Testis (tissue), 3 donors: ENCODE measurements around the gene LACRT. TPM values are rescaled to one million over a fixed set of nuclear protein-coding genes. Genes with fewer than 3 reads are reported as not detected.

Experiments
- DNase-seq: peaks from one replicate; pipeline ENCODE4 v3.0.0-alpha.2; 2019
- H3K27ac ChIP-seq, 2 donors: fragments of 200-600 bp; sonication (generic); one replicate each; pipeline ENCODE4 v1.5.1; 2019
- H3K27me3 ChIP-seq: fragments of 200-600 bp; sonication (generic); one replicate; pipeline ENCODE4 v1.5.1; 2019
- H3K36me3 ChIP-seq: fragments of 200-600 bp; sonication (generic); one replicate; pipeline ENCODE4 v1.5.1; 2017; ENCODE audit warnings: low read depth; ENCODE audit errors: missing control alignments
- H3K4me1 ChIP-seq: fragments of 200-600 bp; sonication (generic); one replicate; pipeline ENCODE4 v1.5.1; 2019
- H3K4me3 ChIP-seq, 2 donors: fragments of 200-600 bp; sonication (generic); one replicate each; pipeline ENCODE4 v1.5.1; 2017 to 2019
- H3K9me3 ChIP-seq: fragments of 200-600 bp; sonication (generic); one replicate; pipeline ENCODE4 v1.5.1; 2017
- CTCF ChIP-seq, 3 experiments: fragments of 450-650 bp in 2 of 3; fragments of 200-600 bp in 1 of 3; sonication (generic) in 1 of 3; IDR thresholded peaks; one replicate each; pipeline ENCODE4 v1.5.1; 2016 to 2019; ENCODE audit warnings: antibody characterized with exemption in 3 of 3, mild to moderate bottlenecking in 2 of 3, moderate library complexity in 1 of 3
- POLR2A ChIP-seq: fragments of 450-650 bp; IDR thresholded peaks from one replicate; pipeline ENCODE4 v1.6.1; 2017; ENCODE audit warnings: antibody characterized with exemption, mild to moderate bottlenecking, moderate library complexity
- WGBS, 2 donors: methylation state at CpG; one replicate each; pipeline ENCODE4 v1.1.5; 2018; 5-methylcytosine and 5-hydroxymethylcytosine counted together
- intact Hi-C: fragments of 100-400 bp; cut with DNase I; formaldehyde crosslinking; loops from one replicate; pipeline ENCODE4 v1.15.1; 2023; ENCODE audit warnings: low total_unique reads
- polyA plus RNA-seq: library from polyadenylated mRNA; stranded (reverse); fragments of 350-450 nt; fragmentation: Illumina TruSeq; extraction: RNeasy Lipid Tissue Mini Kit (QIAGEN cat#74804); gene quantifications from one replicate; pipeline ENCODE4 v1.2.3, GENCODE V29; 2014; ENCODE audit warnings: low read depth, low replicate concordance; ENCODE audit not compliant: insufficient read depth
- total RNA-seq, 2 donors: library from RNA; depleted of rRNA; stranded (reverse); fragments of >200 nt; gene quantifications; one replicate each; pipeline ENCODE4 v1.2.3, GENCODE V29; 2016

Gene LACRT
- total and polyA plus RNA-seq, 3 donors from 2014 or later = not detected

DNA sequence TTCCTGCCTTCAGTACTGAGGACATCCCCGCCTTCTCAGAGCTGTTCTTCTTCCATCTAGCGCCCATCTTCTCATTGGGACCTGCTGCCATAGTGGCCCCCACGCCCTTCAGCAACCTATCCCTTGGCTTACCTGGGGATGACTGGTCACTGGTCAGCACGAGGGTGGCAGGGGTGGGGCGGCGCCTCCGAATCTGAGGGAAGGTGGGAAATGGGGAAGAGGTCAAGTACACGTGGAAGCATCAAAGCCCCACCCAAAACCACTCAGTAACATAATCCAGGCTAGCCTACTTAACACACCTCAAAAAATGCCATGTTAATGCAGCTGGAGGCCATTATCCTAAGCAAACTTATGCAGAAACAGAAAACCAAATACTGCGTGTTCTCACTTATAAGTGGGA is 50.6 kb downstream of the LACRT start:
- Histone ChIP-seq H3K4me3 (no peak overlapping the region), H3K9me3 (no peaks in the 10 kb centered on the region), H3K27me3 (no peaks in the 10 kb centered on the region), H3K4me1 (peaks cover 6% of the 10 kb centered on the region), H3K36me3 (no peaks in the 10 kb centered on the region), H3K27ac (no peak overlapping the region)
- TF ChIP-seq CTCF (IDR thresholded peaks at IDR 0.05) (no peak), POLR2A (no peak)
- DNase-seq = no peak
- intact Hi-C loops = no loop called here
- WGBS, 2 donors = 75 to 79% methylated on average over 8 to 9 of the region's 9 CpGs

- no peaks in the 10 kb centered on the region for H3K27me3 ChIP-seq
- H3K4me1 ChIP-seq = peaks cover 6% of the 10 kb centered on the region
- DNase-seq = no peak
- 63 to 67% methylated on average over 2 to 4 of the region's 4 CpGs for whole genome bisulfite sequencing, 2 donors
- no peak overlapping the region for H3K4me3 ChIP-seq
- no peak overlapping the region for H3K27ac ChIP-seq
- H3K9me3 ChIP-seq = no peaks in the 10 kb centered on the region
- intact Hi-C loops = no loop called here
- TF ChIP-seq CTCF (IDR thresholded peaks at IDR 0.05) (no peak), POLR2A (no peak)
- H3K36me3 ChIP-seq = no peaks in the 10 kb centered on the region
These were observed 51.0 kb downstream of the LACRT start for GRCh38 chr12:54583726-54584125.

DNA sequence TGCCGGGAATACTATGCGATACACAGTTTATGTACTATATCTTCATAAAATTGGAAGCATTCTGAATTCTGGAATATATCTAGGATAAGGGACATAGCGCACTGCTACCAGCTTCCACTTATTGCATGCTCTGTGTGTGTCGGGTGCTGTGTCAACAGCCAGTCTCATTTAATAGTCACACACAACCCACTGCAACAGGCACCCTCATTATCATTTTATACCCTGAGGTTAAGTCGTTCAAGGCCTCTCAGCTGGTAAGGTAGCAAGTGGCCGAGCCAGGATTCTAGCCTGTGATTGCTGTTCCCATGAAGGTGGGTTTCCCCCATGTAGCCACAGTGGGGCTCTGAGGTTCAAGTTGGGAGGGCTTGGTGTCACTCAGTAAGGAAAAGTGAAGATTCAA is 53.3 kb downstream of the LACRT start:
- no peaks in the 10 kb centered on the region for H3K4me1 ChIP-seq
- intact Hi-C loops = no loop called here
- 77 to 83% methylated on average over 6 of the region's 6 CpGs for WGBS, 2 donors
- H3K27me3 ChIP-seq = no peaks in the 10 kb centered on the region
- no peak overlapping the region for H3K27ac ChIP-seq
- H3K4me3 ChIP-seq = no peak overlapping the region
- no peak for TF ChIP-seq CTCF (IDR thresholded peaks at IDR 0.05)
- TF ChIP-seq POLR2A = no peak
- DNase-seq = no peak
- no peaks in the 10 kb centered on the region for H3K36me3 ChIP-seq
- H3K9me3 ChIP-seq = no peaks in the 10 kb centered on the region

Other genes with a start within 250 kb of the LACRT start
- gene ITGA5, start 215.6 kb downstream of the LACRT start, total RNA-seq = 10 to 100 TPM in 1 of 2 donors, 1 to 10 TPM in 1; 9.0 to 10.7 TPM
- gene ITGA5, start 215.6 kb downstream of the LACRT start, polyA plus RNA-seq = 16.3 TPM
- 100 to 1,000 TPM; 109 to 191 TPM for gene GTSF1, start 161.3 kb downstream of the LACRT start, total RNA-seq
- gene GTSF1, start 161.3 kb downstream of the LACRT start, polyA plus RNA-seq = 456 TPM
- 1 to 10 TPM; 4.0 to 5.0 TPM for gene NCKAP1L, start 137.1 kb downstream of the LACRT start, total RNA-seq
- 9.0 TPM for gene NCKAP1L, start 137.1 kb downstream of the LACRT start, polyA plus RNA-seq
- 1 to 10 TPM; 3.4 to 4.1 TPM for gene PDE1B, start 85.3 kb downstream of the LACRT start, total RNA-seq
- gene PDE1B, start 85.3 kb downstream of the LACRT start, polyA plus RNA-seq = 5.4 TPM
- 1 to 10 TPM; 6.1 to 6.9 TPM for gene PPP1R1A, start 46.2 kb downstream of the LACRT start, total RNA-seq
- 6.3 TPM for gene PPP1R1A, start 46.2 kb downstream of the LACRT start, polyA plus RNA-seq
- gene DCD, start 13.5 kb upstream of the LACRT start, total RNA-seq = not detected
- not detected for gene DCD, start 13.5 kb upstream of the LACRT start, polyA plus RNA-seq
- gene MUCL1, start 219.6 kb upstream of the LACRT start, total RNA-seq = 1 to 10 TPM in 1 of 2 donors, not detected in 1; 1.4 TPM
- 1.6 TPM for gene MUCL1, start 219.6 kb upstream of the LACRT start, polyA plus RNA-seq